OCI-LY7 (cell line): ENCODE results near the gene WNT5A.

Experiments
- CTCF ChIP-seq: fragments of 200-600 bp; sonication (generic); conservative IDR thresholded peaks from 2 replicates; pipeline ENCODE4 v1.5.1; 2014; ENCODE audit warnings: mild to moderate bottlenecking, antibody characterized with exemption, low read length, moderate library complexity, mixed read lengths
- EZH2phosphoT487 ChIP-seq: fragments of 200-600 bp; sonication (generic); IDR thresholded peaks from 2 replicates; pipeline ENCODE4 v1.6.1; 2018; ENCODE audit warnings: low read depth, borderline replicate concordance, mild to moderate bottlenecking, mixed run types, antibody characterized with exemption, low read length, moderate library complexity, mixed read lengths

- TF ChIP-seq CTCF (no peak), EZH2phosphoT487 (no peak)
Measured at GRCh38 chr3:55480911-55481743, 6.0 kb downstream of the WNT5A start.
